8988T (cell line): ENCODE data around the gene EIF2B5.
"Not testable (repeated sequence)": the region's sequence is repeated elsewhere in the genome, so short reads cannot be mapped to it uniquely, and the experiment has no call there.

Experiments
- DNase-seq: peaks from one replicate; pipeline ENCODE4 v3.0.0; 2011

Gene EIF2B5

DNA sequence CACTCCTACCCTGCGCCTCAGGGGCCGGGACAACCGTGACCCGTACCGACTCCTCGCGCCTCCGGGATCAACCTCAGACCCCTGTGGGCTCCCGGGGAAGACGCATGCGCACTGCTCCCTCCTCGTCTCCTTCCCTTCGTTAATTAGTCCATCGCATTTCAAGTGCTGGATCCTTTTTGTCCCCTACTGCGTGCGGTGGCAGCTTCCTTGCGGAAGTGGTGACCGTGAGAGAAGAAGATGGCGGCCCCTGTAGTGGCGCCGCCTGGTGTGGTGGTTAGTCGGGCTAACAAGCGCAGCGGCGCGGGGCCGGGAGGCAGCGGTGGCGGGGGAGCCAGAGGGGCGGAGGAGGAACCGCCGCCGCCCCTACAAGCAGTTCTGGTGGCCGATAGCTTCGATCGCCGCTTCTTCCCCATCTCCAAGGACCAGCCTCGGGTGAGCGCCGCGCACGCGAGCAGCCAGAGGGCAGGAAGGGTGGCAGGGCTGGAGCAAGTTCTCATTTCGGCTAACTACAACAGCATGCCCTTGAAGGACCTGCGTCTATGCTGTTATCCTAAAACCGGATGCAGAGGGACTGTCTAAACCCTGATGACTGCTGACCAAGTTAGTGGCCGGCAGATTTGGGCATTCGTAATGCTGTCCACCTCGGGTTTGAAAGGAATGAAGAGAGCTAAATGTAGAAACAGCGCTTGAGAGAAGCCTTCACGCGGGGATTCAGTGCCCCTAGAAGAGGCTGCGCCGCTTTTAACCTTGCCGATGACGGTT lies at the start of gene EIF2B5:
TSS of gene EIF2B5 (plus strand) at position 210 of the 762 bp plus-strand sequence. CDS start at position 238, 28 bp downstream.
- peak; percentile 52 for DNase-seq

DNA sequence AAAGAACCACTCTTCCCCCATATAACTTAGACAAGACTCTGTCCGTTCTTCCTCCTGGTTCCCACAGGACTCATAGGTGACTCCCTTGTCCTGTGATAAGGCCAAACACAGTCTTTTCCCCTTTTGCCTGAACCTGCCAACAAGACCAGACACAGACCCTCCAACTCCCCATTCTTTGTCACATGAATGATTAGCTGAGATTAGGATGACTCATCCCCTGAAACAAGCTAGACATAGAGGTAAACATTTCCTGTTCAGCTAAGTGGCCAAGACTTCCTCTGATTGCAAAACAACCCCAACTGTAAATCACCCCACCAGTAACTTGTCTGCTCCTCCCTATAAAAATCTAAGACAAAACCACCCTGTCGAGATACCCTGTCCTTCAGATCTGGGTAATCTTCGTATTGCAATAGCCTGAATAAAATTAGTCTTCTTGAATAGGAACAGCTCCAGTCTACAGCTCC lies 49.7 kb upstream of the EIF2B5 start:
- no peak for DNase-seq

DNA sequence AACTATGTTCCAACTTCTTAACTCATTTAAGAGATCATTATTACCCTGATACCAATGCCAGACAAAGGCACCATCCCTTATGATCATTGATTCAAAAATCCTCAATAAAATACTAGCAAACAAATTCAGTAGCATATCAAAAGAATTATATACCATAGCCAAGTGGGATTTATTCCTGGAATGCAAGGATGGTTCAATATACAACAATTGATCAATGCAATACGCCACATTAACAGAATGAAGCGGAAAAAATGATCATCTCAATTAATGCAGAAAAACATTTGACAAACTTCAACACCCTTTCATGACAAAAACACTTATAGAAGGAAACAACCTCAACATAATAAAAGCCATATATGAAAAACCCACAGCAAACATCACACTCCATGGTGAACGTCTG lies 43.0 kb upstream of the EIF2B5 start:
- no peak for DNase-seq

DNA sequence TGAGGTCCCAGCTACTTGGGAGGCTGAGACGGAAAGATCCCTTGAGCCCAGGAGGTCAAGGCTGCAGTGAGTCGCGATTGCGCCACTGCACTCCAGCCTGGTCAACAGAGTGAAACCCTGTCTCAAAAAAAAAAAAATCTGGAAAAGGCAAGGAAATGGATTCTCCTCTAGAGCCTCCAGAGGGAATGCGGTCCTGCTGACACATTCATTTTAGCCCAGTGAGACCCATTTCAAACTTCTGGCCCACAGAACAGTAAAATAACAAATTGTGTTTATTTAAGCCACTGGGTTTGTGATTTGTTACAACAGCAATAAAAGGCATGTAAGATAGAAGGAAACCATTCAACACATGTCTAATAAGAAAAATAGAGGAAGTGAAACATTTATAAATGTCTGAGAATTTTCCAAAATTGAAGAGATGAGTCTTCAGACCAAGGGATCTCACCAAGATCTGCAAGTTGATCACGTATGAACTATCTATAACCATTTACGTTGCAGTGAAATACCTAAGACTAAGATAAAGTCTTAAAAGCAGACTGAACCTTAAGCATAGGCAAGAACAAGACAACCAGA lies 38.3 kb upstream of the EIF2B5 start, which contains the start of gene HTR3E:
TSS of gene HTR3E (plus strand) at position 254 of the 573 bp plus-strand sequence. CDS start 466 bp downstream, outside the sequence.
- DNase-seq, result no peak

DNA sequence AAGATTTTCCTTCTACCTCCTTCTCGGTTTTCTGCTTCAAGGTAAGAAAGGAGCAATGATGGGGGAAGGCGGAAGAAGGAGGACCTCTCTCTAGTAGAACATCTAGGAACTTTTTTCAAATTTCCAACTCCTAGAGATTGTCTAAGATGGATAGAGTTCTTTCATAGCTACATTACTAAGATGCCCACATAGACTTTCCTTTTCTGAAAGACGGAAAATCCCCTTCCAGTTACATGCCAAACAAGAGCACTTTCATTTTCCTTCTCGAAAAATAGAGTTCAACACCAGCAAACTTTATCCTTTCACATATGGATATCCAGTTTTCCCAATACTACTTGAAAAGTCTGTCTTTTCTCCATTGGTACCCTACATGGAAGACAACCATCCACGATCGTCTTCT lies 37.6 kb upstream of the EIF2B5 start:
- DNase-seq, result no peak

DNA sequence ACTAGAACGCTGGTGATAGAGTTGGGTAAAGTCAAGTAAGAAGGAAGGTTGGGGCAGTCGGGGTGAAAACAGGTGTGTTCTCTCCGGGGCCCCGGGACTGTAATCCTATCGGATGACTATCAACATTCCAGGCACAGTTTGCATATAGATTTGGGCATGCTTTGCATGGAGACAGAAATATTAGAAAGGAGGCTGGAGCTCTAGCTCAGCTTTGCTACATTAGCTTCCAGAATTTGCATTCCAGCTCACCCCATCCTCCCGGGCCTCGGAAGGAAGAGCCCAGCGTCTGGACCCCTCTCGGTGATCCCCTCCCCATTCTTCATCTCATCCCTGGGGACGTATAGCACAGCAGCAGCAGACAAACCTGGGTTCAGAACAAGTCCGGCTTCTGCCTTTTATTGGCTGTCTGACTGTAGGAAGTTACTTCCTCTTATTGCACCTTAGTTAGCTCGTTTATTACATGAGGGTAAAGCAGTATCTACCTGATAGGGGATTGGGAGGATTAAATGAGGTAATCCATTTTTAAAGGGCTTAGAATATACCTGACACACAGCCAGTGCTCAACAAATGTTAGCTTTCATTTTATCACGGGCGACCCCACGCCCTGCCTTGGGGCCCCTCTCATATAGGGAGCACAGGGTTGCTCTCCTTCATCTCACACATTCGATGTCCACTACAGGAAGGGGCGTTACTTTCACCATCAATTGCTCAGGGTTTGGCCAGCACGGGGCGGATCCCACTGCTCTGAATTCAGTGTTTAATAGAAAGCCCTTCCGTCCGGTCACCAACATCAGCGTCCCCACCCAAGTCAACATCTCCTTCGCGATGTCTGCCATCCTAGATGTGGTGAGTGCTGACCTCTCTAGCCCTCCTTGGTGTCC lies 35.1 kb upstream of the EIF2B5 start:
- no peak for DNase-seq

DNA sequence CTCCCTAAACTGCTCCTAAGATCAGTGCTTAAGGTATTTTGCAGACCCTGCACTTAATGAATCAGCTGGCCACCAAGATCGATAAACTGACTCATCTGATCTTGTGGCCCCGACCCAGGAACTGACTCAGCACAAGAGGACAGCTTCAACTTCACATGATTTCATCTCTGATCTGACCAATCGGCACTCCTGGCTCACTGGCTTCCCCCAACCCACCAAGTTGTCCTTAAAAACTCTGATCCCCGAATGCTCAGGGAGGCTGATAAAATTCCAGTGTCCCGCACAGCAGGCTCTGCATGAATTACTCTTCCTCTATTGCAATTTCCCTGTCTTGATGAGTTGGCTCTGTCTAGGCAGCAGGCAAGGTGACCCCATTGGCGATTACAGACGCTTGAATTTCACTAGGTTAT lies 24.8 kb upstream of the EIF2B5 start:
- no peak for DNase-seq

DNA sequence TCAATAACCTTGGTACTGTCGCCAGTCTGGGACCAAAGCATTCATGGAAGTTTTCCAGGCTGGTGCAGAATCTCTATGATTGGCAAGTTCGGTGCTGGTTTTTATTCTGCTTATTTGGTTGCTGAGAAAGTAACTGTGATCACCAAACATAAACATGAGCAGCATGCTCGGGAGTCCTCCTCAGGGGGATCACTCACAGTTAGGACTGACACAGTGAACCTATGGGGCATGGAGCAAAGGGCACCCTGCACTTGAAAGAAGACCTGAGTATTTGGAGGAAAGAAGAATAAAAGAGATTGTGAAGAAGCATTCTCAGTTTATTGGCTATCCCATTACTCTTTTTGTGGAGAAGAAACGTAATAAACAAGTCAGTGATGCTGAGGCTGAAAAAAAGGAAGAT lies 19.1 kb upstream of the EIF2B5 start:
- no peak for DNase-seq

DNA sequence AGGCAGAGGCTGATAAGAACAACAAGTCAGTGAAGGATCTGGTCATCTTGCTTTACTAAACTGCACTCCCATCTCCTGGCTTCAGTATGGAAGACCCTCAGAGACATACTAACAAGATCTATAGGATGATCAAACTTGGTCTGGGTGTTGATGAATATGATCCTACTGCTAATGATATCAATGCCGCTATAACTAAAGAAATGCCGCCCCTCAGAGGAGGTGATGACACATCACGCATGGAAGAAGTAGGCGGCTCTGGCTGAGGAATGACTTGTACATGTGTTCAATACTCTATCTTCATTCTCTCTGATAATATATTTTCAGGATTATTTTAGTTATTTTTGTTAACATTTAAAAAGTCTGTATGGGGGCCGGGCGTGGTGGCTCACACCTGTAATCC lies 17.5 kb upstream of the EIF2B5 start:
- DNase-seq, result no peak

DNA sequence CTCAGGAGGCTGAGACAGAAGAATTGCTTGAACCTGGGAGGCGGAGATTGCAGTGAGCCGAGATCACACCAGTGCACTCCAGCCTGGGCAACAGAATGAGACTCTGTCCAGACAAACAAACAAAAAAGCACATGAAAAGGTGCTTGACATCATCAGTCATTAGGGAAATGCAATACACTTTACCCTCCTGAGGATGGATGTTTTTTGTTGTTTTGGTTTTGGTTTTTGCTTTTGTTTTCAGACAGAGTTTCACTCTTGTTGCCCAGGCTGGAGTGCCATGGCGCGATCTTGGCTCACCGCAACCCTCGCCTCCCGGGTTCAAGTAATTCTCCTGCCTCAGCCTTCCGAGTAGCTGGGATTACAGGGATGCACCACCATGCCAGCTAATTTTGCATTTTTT lies 14.1 kb upstream of the EIF2B5 start:
- not testable (repeated sequence) for DNase-seq

DNA sequence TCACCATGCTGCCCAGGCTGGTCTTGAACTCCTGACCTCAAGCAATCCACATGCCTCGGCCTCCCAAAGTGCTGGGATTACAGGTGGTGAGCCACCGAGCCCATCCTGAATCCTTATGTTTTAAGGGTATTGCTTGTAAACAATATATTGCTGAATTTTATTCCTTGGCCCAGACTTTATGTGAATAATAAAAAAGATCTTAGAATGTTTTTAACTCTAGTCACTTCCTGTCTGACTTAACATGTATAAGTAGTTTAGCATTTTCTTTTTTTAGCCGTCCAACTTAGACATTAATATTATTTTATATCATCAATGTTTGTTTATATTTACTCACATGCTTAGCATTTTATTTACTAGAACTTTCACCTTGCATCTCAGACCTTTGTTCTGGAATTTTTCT lies 9.2 kb upstream of the EIF2B5 start:
- DNase-seq, result no peak

DNA sequence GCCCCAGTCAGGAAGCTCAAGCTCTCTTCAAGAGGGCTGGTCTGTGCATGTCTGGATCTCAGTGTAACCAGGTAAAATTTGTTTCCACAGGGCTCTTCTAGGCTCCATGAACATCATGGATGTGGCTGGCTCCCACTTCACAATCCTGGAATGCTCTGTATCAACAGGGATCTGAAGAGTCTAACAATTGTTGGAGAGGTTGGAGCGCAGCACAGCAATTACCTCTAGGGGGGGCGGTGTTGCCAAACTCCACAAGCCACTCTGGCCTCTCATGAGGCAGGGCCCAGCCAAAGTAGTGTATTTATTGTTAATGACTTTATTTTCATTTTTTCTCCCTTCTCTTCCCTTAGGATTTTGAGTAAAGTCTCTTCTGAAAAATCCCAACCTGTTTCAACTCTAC lies 6.1 kb upstream of the EIF2B5 start:
- peak; percentile 39 for DNase-seq

DNA sequence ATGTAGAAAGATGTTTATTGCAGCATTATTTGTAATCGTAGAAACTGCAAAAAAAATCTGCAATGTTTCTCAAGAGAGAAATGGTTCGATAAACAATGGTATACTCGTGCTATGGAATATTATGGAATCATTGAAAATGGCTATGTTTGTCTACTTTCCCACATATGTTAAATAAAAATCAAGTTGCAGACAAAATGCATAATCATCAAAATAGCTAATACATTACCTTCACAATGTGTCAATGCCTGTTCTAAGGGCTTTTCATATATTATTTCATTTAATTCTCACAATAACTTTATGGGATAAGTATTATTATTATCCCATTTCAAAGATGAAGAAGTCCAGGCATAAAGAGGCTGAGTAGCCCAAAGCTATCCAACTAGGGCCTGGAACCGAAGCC lies 2.2 kb upstream of the EIF2B5 start:
- no peak for DNase-seq

DNA sequence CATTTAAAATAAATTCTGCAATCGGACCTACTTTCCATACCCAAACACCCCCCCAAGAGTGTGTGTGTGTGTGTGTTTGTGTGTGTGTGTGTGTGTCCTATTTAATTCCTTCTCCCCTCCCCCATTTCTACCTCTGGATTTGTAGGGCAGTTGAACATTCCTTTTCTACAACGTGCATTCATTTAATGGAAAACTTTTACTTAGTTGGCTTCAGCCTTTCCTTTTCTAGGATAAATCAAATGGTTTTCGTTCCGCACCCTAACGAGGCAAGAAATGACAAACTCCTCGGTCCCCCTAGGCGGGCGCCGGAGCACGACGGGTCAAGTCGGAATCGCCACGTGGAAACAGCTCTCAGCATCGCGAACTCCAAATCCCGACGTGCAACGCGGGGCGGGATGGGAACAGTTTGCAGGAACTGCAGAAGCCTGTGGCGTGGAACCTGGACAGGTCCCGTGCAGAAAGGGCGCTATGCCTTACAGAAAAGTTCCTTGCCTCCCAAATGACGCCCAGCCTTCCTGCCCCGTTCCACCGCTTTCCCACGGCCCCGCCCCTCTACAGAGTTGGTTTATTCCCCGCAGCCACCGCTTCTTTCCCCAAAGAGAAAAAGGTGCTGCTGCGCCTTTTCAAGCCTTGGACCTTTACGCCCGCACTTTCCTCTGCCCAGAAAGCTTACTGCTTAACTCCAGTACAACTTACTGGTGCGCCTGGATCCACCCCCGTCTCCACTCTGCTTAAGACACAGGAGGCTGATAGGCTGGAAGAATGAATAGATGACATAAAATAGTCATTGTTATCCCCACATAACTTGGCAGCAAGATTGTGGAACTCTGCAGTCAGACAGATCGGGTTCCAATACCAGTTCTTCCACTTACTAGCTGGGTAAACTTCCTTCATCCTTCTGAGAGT lies 1.1 kb upstream of the EIF2B5 start:
- DNase-seq, result no peak

DNA sequence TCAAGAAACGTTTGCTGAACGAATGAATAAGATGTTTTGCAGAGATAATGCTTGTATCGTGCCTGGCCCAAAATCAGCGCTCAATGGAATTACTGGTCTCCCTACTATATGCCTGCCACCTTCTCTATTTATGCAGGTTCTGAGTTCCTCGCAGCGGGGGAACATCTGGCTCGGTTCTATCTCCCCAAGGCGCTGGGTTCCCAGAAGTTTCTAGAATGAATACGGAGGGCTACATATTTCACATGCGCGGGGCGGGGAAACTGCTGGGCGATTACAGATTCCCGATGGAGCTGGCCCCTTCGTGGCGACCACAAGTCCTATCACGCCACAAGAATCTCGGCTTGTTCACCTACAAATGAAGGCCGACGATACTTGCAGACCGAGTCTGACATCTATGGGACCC lies 411 bp upstream of the EIF2B5 start:
- DNase-seq, result no peak

DNA sequence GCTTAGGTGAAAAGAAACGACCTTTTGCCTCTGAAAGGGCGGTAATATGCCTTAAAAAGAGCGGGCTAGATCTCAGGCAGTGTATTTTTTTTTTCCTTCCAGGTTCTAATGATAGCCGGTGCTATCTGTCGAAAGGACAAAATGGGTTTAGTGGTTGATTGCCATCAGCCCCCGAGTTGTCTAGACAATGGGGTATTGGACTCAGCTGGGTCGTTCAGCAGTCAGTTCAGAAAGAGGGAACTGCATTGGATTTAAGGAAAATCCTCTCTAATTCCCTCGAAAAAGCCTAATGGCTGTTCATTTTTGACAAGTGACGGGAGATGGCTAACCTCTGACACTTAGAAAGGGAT lies 728 bp downstream of the EIF2B5 start:
- DNase-seq, result no peak

DNA sequence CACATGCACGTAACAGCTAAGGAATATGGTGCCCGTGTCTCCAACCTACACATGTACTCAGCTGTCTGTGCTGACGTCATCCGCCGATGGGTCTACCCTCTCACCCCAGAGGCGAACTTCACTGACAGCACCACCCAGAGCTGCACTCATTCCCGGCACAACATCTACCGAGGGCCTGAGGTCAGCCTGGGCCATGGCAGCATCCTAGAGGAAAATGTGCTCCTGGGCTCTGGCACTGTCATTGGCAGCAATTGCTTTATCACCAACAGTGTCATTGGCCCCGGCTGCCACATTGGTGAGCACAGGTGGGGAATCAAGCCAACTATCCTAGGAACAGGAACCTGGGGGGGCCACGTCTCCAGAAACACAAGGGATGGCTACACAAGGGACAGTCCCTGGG lies 5.3 kb downstream of the EIF2B5 start:
- DNase-seq, result no peak

DNA sequence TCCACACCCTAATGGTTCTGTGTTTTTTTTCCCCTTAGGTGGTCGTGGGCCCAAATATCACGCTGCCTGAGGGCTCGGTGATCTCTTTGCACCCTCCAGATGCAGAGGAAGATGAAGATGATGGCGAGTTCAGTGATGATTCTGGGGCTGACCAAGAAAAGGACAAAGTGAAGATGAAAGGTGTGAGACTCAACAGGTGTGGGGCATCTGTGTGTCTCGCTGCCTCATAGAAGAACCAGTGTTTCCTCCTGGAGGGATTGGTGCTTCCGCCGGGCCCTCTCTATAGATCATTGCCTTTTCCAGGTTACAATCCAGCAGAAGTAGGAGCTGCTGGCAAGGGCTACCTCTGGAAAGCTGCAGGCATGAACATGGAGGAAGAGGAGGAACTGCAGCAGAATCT lies 7.0 kb downstream of the EIF2B5 start:
- no peak for DNase-seq

DNA sequence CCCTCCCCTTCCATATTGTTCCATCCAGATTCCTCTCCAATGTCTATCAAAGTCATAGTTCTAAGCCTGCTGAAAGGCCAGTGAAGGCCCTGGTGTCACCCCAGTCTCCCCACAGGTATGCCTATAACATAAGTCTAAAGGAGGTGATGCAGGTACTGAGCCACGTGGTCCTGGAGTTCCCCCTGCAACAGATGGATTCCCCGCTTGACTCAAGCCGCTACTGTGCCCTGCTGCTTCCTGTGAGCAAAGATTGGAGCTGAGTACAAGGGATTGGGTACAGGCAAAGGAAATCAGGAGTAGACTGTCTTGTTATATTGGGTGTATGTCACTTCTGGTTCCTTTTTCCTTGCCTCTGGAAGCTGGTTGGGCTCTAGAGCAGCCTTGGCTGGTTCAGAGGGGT lies 8.2 kb downstream of the EIF2B5 start:
- no peak for DNase-seq

DNA sequence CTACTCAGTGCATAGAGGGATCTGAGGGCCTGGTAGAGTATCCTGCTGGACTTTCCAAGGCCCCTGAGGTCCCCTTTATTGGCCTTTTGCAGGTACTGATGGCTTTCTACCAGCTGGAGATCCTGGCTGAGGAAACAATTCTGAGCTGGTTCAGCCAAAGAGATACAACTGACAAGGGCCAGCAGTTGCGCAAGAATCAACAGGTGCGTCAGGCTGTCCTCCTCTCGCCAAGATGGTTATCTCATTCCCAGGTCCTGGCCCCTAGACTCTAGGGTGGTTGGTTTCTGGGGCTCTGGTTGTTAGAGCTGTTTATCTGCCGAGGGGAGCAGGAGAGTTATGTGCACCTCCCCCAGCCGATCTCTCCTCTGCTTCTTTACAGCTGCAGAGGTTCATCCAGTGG lies 9.3 kb downstream of the EIF2B5 start:
- DNase-seq, result no peak

DNA sequence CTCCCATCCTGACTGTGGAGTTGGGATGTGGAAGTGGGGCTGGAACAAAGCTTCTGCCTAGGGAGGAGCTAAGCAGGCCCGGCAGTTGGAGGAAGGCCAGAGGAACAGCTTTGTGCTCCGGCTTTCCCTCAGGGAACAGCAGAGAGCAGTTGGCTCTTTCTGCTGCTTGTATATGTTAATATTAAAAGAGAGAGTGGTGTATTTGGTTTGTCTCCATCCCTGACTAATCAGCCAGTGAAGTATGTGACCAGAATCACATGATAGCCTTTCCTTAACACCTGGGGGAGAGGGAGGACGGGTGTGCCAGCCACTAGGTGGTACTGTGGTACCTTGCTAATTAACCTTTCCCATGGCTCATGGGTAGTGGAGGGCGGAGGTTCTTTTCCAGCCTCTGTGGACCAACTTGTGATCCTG lies 10.0 kb downstream of the EIF2B5 start:
- peak; percentile 76 for DNase-seq

DNA sequence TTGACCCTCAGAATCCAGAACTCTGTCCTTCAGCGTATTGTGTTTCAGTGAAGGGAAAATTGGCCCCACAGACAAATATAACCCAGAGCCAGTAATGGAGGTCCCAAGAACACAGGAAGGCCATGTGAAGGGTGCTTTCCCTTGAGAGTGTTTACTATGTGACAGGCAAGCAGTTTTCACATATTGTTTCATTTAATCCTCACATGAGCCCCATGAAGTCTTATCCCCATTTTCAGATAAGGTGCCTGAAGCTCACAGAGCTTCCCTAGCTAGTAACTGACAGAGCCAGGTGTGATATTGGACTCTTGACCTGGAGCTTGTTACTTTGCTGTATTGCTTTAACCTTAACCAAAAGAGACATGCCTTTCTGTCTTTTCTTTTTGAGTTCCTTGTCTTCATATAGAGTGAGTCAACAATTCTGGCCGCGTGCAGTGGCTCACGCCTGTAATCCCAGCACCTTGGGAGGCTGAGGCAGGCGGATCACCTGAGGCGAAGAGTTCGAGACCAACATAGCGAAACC lies 10.7 kb downstream of the EIF2B5 start:
- DNase-seq, result no peak
